GM12878 (cell line): ENCODE results near the gene TICRR. TPM values are rescaled to one million over a fixed set of nuclear protein-coding genes. Genes with fewer than 3 reads are reported as not detected.

Source experiments
- ATAC-seq: fragments of 200-7000 bp; cut with Tn5 transposase; 3 replicates; pipeline ENCODE4 v1.9.1; 2020; ENCODE audit warnings: mild to moderate bottlenecking, moderate library complexity
- BruUV-seq: library from RNA; stranded (reverse); fragments of 400-500 nt; replicated peaks from 2 replicates; lab custom pipeline; 2021; lab: Mats Ljungman, UMichigan
- CTCF ChIA-PET: fragments of 300-600 bp; sonication (Branson Sonifier 250); formaldehyde crosslinking; extraction: SDS; loops from one replicate; lab custom pipeline; 2021; ENCODE audit warnings: inconsistent platforms; lab: Yijun Ruan, JAX
- POLR2A ChIA-PET: fragments of 350-600 bp; formaldehyde crosslinking; extraction: SDS; loops from one replicate; lab custom pipeline; 2021; ENCODE audit warnings: inconsistent platforms; lab: Charles Lee
- RAD21 ChIA-PET: fragments of 300-600 bp; sonication (Branson Sonifier 250); formaldehyde crosslinking; loops from one replicate; lab custom pipeline; 2023; ENCODE audit warnings: antibody characterized with exemption; ENCODE audit not compliant: unreplicated experiment; lab: Charles Lee
- SMC1A ChIA-PET: fragments of 300-600 bp; sonication (Branson Sonifier 250); formaldehyde crosslinking; loops from one replicate; lab custom pipeline; 2023; ENCODE audit not compliant: unreplicated experiment, uncharacterized antibody; lab: Charles Lee
- DNase-seq: peaks from one replicate; pipeline ENCODE4 v3.0.0-alpha.2; 2011; ENCODE audit warnings: low read depth, low spot score
- FAIRE-seq: peaks from 3 replicates; lab custom pipeline; 2011; peaks lifted over from hg19 to GRCh38; lab: Jason Lieb, UNC
- H2AFZ ChIP-seq: 2 replicates; pipeline ENCODE4 v1.6.0; 2011; ENCODE audit warnings: low read depth, low read length, control low read depth; ENCODE audit not compliant: control insufficient read depth
- H3K27ac ChIP-seq: 2 replicates; pipeline ENCODE4 v1.5.1; 2011; ENCODE audit warnings: control low read depth; ENCODE audit not compliant: control insufficient read depth, insufficient read depth
- H3K27me3 ChIP-seq, 2 experiments: replicated peaks in 1 of 2; 2 replicates each; pipeline versions ENCODE4 v1.6.0 to v1.6.1; 2011; ENCODE audit warnings: low read length in 1 of 2; ENCODE audit not compliant: control insufficient read depth in 2 of 2, insufficient read depth in 2 of 2
- H3K36me3 ChIP-seq, 2 experiments: 2 replicates each; pipeline ENCODE4 v1.5.1; 2011; ENCODE audit warnings: low read length in 1 of 2; ENCODE audit not compliant: control insufficient read depth in 2 of 2, insufficient read depth in 2 of 2
- H3K4me1 ChIP-seq: 2 replicates; pipeline ENCODE4 v1.6.1; 2011; ENCODE audit warnings: mild to moderate bottlenecking, low read length, moderate library complexity, mixed read lengths; ENCODE audit not compliant: control insufficient read depth, insufficient read depth
- H3K4me2 ChIP-seq: 2 replicates; pipeline ENCODE4 v1.6.0; 2011; ENCODE audit warnings: control low read depth; ENCODE audit not compliant: control insufficient read depth, insufficient read depth
- H3K4me3 ChIP-seq: fragments of 200-600 bp; sonication (generic); 2 replicates; pipeline ENCODE4 v1.5.1; 2016
- H3K79me2 ChIP-seq: 2 replicates; pipeline ENCODE4 v1.6.0; 2011; ENCODE audit warnings: low read length; ENCODE audit not compliant: control insufficient read depth, insufficient read depth
- H3K9ac ChIP-seq: 2 replicates; pipeline ENCODE4 v1.8.0; 2011; ENCODE audit warnings: low read length, control low read depth, mixed read lengths; ENCODE audit not compliant: control insufficient read depth, insufficient read depth
- H3K9me3 ChIP-seq: replicated peaks from 3 replicates; pipeline ENCODE4 v1.5.1; 2011; ENCODE audit warnings: mild to moderate bottlenecking, low read length; ENCODE audit not compliant: control insufficient read depth, insufficient read depth
- H4K20me1 ChIP-seq: 2 replicates; pipeline ENCODE4 v1.6.0; 2011; ENCODE audit not compliant: control insufficient read depth, insufficient read depth
- ASH2L ChIP-seq: fragments of 300-600, 200-600 bp; sonication (generic); IDR thresholded peaks from 2 replicates; pipeline ENCODE4 v1.6.1; 2017; ENCODE audit warnings: low read depth, mild to moderate bottlenecking, borderline replicate concordance
- BHLHE40 ChIP-seq, 2 experiments: fragments of 450-650 bp in 1 of 2; IDR thresholded peaks; 2 replicates each; pipeline ENCODE4 v1.6.1; 2011 to 2017; ENCODE audit warnings: low read depth in 2 of 2, borderline replicate concordance in 1 of 2, improper control_type of control experiment in 1 of 2, low read length in 1 of 2, mild to moderate bottlenecking in 1 of 2
- CBFB ChIP-seq: IDR thresholded peaks from 2 replicates; pipeline ENCODE4 v1.6.1; 2016; ENCODE audit warnings: antibody characterized with exemption, low read depth
- IRF4 ChIP-seq: IDR thresholded peaks from 2 replicates; pipeline ENCODE4 v1.6.1; 2011; ENCODE audit warnings: low read depth, low read length
- MTA2 ChIP-seq: fragments of 450-650 bp; IDR thresholded peaks from 2 replicates; pipeline ENCODE4 v1.6.1; 2016; ENCODE audit warnings: low read depth, mild to moderate bottlenecking, moderate library complexity
- ZNF384 ChIP-seq: IDR thresholded peaks from 2 replicates; pipeline ENCODE4 v1.6.1; 2012; ENCODE audit warnings: low read depth, mild to moderate bottlenecking, low read length, improper control_type of control experiment, borderline replicate concordance
- WGBS: methylation state at CpG from one replicate; pipeline ENCODE4 v1.1.6; 2016; ENCODE audit warnings: low lambda C conversion rate; ENCODE audit not compliant: insufficient replicate concordance, insufficient coverage; ENCODE audit errors: missing lambda C conversion rate; 5-methylcytosine and 5-hydroxymethylcytosine counted together
- in situ Hi-C: fragments of 300-500 bp; cut with MboI; formaldehyde crosslinking; loops from 9 replicates; pipeline ENCODE4 v1.14.3; 2018; ENCODE audit warnings: mixed read lengths
- intact Hi-C: fragments of 100-400 bp; cut with micrococcal nuclease; formaldehyde crosslinking; loops from one replicate; pipeline ENCODE4 v1.14.2; 2022; ENCODE audit not compliant: unreplicated experiment
- polyA plus RNA-seq, 11 experiments: library from polyadenylated mRNA; depleted of rRNA in 4 of 11; unstranded in 6 of 11; stranded (reverse) in 5 of 11; fragments of >200 nt; fragmentation: Nextera tagmentation in 4 of 11; fragmentation: Illumina TruSeq in 1 of 11; extraction: Ambion mirVana in 4 of 11; extraction: Trizol in 1 of 11; gene quantifications; 1 replicate in 1 of 11; 2 replicates in 10 of 11; pipeline versions ENCODE4 v1.2.1 to v1.2.3, GENCODE V29; 2011 to 2016; ENCODE audit warnings: inconsistent platforms in 2 of 11, missing spikeins in 2 of 11, low read depth in 1 of 11
- total RNA-seq, 4 experiments: library from RNA; depleted of rRNA in 3 of 4; stranded (reverse); fragments of >200 nt in 3 of 4; fragmentation: Illumina TruSeq in 1 of 4; extraction: Trizol in 1 of 4; gene quantifications; 2 replicates each; pipeline versions ENCODE4 v1.2.1 to v1.2.3, GENCODE V29; 2013 to 2021
- TF ChIP-seq, protein P1 (sequence below): fragments of 450-650 bp; IDR thresholded peaks from 2 replicates; pipeline ENCODE4 v1.6.1; 2017; ENCODE audit warnings: borderline replicate concordance
- TF ChIP-seq, protein P2 (sequence below): fragments of 450-650 bp; IDR thresholded peaks from 2 replicates; pipeline ENCODE4 v1.6.1; 2016; ENCODE audit warnings: mild to moderate bottlenecking, moderate library complexity, borderline replicate concordance

The TICRR gene
- total and polyA plus RNA-seq, 10 of the 15 experiments (the other 5 are each of a cell fraction or from before 2014, with no cell fraction given), result 0.58 to 21.5 (median 11.5) TPM

DNA sequence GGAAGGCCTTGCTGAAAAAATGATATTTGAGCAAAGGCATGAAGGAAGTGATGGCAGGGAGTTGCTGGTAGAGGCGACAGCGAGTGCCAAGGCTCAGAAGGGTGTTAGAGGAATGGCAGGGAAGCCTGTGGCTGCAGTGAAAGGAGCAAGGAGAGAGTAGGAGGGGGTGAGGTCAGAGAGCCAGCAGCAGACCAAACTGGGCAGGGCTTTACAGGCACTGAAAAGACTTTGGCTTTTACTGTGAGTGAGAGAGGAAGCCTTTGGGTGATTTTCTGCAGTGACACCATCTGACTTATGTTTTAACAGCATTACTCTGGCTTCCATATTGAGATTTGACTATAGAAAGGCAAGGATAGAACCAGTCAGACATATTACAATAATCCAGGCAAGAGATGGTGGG lies 11.4 kb downstream of the TICRR start:
- BruUV-seq, result no TSS peak
- no peak for FAIRE-seq
- Histone ChIP-seq H3K4me1 (no peaks in the 10 kb centered on the region), H3K27me3 (no peaks in the 10 kb centered on the region), H3K36me3 (peaks cover 18 to 35% of the 10 kb centered on the region in 2 experiments), H4K20me1 (no peaks in the 10 kb centered on the region), H3K79me2 (peaks cover 11% of the 10 kb centered on the region), H3K4me3 (no peak overlapping the region), H2AFZ (no peak overlapping the region), H3K9ac (no peak overlapping the region), H3K4me2 (no peak overlapping the region), H3K27ac (no peak overlapping the region), H3K9me3 (no peaks in the 10 kb centered on the region)
- POLR2A ChIA-PET, result interaction anchor here (0.6 to 1.0 kb wide), 2 partner anchors 11 to 14 kb away, joined by 4 read pairs; partner anchors contain the start of gene TICRR
- in situ Hi-C loops (loop anchor here (25.0 kb wide), 1 partner anchor 1376 kb away; the partner anchor contains the start of gene RCCD1), intact Hi-C loops (no loop called here)
- CTCF ChIA-PET, result interaction anchor here (1.2 to 1.3 kb wide), 2 partner anchors 22 to 31 kb away, joined by 3 to 4 read pairs; no protein-coding TSS in a partner anchor
- WGBS, result 100% methylated on average over 2 of the region's 2 CpGs
- RAD21 ChIA-PET, result no interaction called here
- SMC1A ChIA-PET, result no interaction called here
- ATAC-seq, result no peak
- TF ChIP-seq IRF4 (no peak), ASH2L (no peak), BHLHE40 (IDR thresholded peaks at IDR 0.05; ENCODE audit: borderline replicate concordance in 1 of 2, low read depth in 2 of 2, low read length in 1 of 2) (no peak), ZNF384 (no peak), MTA2 (no peak), CBFB (no peak)
- TF ChIP-seq, protein P1, sequence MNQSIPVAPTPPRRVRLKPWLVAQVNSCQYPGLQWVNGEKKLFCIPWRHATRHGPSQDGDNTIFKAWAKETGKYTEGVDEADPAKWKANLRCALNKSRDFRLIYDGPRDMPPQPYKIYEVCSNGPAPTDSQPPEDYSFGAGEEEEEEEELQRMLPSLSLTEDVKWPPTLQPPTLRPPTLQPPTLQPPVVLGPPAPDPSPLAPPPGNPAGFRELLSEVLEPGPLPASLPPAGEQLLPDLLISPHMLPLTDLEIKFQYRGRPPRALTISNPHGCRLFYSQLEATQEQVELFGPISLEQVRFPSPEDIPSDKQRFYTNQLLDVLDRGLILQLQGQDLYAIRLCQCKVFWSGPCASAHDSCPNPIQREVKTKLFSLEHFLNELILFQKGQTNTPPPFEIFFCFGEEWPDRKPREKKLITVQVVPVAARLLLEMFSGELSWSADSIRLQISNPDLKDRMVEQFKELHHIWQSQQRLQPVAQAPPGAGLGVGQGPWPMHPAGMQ, result no peak
- TF ChIP-seq, protein P2, sequence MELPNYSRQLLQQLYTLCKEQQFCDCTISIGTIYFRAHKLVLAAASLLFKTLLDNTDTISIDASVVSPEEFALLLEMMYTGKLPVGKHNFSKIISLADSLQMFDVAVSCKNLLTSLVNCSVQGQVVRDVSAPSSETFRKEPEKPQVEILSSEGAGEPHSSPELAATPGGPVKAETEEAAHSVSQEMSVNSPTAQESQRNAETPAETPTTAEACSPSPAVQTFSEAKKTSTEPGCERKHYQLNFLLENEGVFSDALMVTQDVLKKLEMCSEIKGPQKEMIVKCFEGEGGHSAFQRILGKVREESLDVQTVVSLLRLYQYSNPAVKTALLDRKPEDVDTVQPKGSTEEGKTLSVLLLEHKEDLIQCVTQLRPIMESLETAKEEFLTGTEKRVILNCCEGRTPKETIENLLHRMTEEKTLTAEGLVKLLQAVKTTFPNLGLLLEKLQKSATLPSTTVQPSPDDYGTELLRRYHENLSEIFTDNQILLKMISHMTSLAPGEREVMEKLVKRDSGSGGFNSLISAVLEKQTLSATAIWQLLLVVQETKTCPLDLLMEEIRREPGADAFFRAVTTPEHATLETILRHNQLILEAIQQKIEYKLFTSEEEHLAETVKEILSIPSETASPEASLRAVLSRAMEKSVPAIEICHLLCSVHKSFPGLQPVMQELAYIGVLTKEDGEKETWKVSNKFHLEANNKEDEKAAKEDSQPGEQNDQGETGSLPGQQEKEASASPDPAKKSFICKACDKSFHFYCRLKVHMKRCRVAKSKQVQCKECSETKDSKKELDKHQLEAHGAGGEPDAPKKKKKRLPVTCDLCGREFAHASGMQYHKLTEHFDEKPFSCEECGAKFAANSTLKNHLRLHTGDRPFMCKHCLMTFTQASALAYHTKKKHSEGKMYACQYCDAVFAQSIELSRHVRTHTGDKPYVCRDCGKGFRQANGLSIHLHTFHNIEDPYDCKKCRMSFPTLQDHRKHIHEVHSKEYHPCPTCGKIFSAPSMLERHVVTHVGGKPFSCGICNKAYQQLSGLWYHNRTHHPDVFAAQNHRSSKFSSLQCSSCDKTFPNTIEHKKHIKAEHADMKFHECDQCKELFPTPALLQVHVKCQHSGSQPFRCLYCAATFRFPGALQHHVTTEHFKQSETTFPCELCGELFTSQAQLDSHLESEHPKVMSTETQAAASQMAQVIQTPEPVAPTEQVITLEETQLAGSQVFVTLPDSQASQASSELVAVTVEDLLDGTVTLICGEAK, result no peak
- no peak for DNase-seq
